Measurements from ENCODE around the gene NELL1.

Gene NELL1

DNA sequence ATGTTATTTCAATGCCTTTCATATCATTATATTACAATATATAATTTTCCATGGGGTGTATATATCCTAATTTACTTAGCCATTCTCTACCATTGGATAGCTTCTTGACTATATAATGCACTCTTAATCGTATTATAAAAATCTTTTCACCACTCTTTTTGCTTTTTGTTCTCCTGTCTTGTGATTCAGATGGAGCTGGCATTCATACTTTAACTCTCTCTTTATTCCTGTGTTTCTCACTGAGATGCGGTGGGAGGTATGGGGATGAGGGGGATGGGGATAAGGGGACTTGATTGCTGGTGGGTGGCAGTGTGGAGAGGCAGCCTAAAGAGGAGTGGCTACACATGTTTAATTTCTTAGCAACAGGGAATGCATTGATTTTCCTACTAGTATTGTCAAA, 105.9 kb downstream of the NELL1 start:
- Histone ChIP-seq H3K9me3 (replicated peaks; ENCODE audit: low read length) (no peaks in the 10 kb centered on the region), H3K27me3 (ENCODE audit: control insufficient read depth, insufficient read depth, low read length) (no peaks in the 10 kb centered on the region), H3K9ac (ENCODE audit: low read depth, low read length) (no peak overlapping the region), H3K4me3 (ENCODE audit: low read length) (no peak overlapping the region), H3K4me1 (ENCODE audit: control insufficient read depth, insufficient read depth, low read length) (no peaks in the 10 kb centered on the region), H3K36me3 (ENCODE audit: insufficient read depth, low read length) (no peaks in the 10 kb centered on the region), H3K4me2 (ENCODE audit: low read length) (no peak overlapping the region)

DNA sequence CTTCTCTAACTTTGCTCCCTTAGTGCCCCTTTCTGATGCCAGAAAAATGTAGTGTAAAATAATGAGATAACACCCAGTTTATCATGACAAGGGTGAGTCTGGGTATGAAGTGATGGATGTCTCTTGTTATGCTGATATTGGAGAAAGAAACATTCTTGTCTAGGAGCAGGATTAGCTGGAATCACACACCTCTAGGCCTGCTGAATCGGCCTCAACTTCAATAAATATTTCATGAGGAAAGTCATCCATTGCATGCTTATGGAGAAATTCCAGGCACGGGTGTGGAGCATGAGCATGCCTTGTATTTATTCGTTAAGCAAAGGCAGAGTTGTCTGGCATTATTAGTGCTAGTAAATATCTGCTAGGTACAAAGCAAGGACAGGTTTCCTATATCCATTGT, 113.4 kb downstream of the NELL1 start:
- no peak overlapping the region for H3K4me3 ChIP-seq (ENCODE audit: low read length)
- no peaks in the 10 kb centered on the region for H3K36me3 ChIP-seq (ENCODE audit: insufficient read depth, low read length)
- H3K27me3 ChIP-seq (ENCODE audit: control insufficient read depth, insufficient read depth, low read length): no peaks in the 10 kb centered on the region
- H3K9ac ChIP-seq (ENCODE audit: low read depth, low read length): no peak overlapping the region
- no peak overlapping the region for H3K4me2 ChIP-seq (ENCODE audit: low read length)
- H3K9me3 ChIP-seq (replicated peaks; ENCODE audit: low read length): no peaks in the 10 kb centered on the region
- no peaks in the 10 kb centered on the region for H3K4me1 ChIP-seq (ENCODE audit: control insufficient read depth, insufficient read depth, low read length)

DNA sequence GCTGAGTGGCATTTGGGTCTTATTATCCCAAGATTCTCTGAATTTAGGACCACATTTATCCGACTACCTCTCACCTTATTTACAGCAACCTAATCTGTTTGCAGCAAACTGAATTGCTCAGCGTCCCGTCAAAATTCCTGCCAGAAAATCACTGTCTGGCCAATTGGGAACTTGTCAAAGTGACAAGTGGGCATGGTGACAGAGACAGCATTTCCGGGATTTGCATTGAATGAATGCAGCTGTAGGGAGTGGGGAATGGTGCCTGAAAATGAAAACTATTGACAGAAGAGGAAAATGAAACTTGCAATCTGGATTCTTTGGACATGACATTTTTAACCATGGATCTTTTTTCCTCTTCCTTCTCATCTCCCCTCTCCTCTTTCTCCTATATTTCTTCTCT, 113.8 kb downstream of the NELL1 start:
- Histone ChIP-seq H3K4me3 (ENCODE audit: low read length) (no peak overlapping the region), H3K9ac (ENCODE audit: low read depth, low read length) (no peak overlapping the region), H3K4me2 (ENCODE audit: low read length) (no peak overlapping the region), H3K27me3 (ENCODE audit: control insufficient read depth, insufficient read depth, low read length) (no peaks in the 10 kb centered on the region), H3K4me1 (ENCODE audit: control insufficient read depth, insufficient read depth, low read length) (no peaks in the 10 kb centered on the region), H3K36me3 (ENCODE audit: insufficient read depth, low read length) (no peaks in the 10 kb centered on the region), H3K9me3 (replicated peaks; ENCODE audit: low read length) (no peaks in the 10 kb centered on the region)

DNA sequence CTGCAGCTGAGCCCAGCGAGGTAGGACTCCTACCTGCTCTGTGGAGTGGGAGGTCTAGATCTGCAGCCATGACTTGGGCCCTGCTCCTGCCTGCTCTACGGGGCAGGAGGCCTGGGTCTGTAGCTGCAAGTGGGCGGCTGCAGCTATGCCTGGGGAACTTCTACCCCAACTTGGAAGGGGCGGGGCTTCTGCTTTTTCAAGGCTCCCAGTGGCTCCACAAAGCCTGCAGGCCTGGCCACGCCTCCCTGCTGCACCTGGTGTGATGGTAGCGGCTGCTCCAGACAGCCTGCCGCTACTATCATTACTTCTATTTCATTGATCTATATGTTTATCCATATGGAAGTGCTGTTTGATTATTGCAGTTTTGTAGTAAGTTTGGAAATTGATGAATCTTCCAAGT, 121.2 kb downstream of the NELL1 start:
- Histone ChIP-seq H3K36me3 (ENCODE audit: insufficient read depth, low read length) (no peaks in the 10 kb centered on the region), H3K4me3 (ENCODE audit: low read length) (no peak overlapping the region), H3K9me3 (replicated peaks; ENCODE audit: low read length) (no peaks in the 10 kb centered on the region), H3K9ac (ENCODE audit: low read depth, low read length) (no peak overlapping the region), H3K4me2 (ENCODE audit: low read length) (no peak overlapping the region), H3K27me3 (ENCODE audit: control insufficient read depth, insufficient read depth, low read length) (no peaks in the 10 kb centered on the region), H3K4me1 (ENCODE audit: control insufficient read depth, insufficient read depth, low read length) (no peaks in the 10 kb centered on the region)

DNA sequence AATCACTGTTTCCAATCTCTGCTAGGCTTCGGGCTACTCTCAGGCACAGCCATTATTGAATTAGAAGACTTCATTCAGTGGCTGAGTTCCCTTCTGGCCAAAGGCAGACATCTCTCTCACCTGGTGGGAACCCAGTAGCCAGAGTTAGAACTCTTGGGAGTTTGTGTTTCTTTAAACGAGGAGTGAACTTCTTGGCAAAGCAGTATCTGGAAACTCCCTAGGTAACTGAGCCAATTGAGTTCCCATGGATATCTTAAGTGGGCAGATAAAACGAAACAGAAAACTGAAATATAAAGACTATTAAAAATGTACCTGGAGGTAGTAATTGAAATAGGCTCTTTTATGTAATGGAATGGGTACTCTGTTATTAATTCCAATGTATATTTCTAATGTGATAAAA, 125.6 kb downstream of the NELL1 start:
- Histone ChIP-seq H3K9ac (ENCODE audit: low read depth, low read length) (no peak overlapping the region), H3K9me3 (replicated peaks; ENCODE audit: low read length) (peaks cover 2% of the 10 kb centered on the region), H3K4me2 (ENCODE audit: low read length) (no peak overlapping the region), H3K4me1 (ENCODE audit: control insufficient read depth, insufficient read depth, low read length) (no peaks in the 10 kb centered on the region), H3K4me3 (ENCODE audit: low read length) (no peak overlapping the region), H3K27me3 (ENCODE audit: control insufficient read depth, insufficient read depth, low read length) (no peaks in the 10 kb centered on the region), H3K36me3 (ENCODE audit: insufficient read depth, low read length) (no peaks in the 10 kb centered on the region)

DNA sequence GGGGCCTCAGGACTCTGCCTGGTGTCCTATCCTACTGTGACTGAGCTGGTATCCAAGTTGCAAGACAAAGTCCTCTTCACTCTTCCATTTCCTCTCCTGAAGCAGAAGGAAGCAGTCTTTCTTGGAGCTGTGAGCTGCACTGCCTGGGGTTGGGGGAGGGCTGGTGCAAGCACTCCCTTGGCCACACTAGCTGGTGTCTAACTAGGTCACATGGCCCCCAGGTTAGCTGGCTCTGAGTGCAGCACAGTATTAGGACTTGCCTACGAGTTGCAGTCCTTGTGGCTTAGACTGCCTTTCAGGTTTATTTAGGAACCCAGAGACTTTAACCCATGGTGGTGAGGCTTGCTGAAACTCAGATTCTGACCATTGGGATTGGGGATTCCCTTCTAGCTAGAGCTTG, 138.9 kb downstream of the NELL1 start:
- Histone ChIP-seq H3K4me2 (ENCODE audit: low read length) (no peak overlapping the region), H3K4me1 (ENCODE audit: control insufficient read depth, insufficient read depth, low read length) (no peaks in the 10 kb centered on the region), H3K9ac (ENCODE audit: low read depth, low read length) (no peak overlapping the region), H3K4me3 (ENCODE audit: low read length) (no peak overlapping the region), H3K27me3 (ENCODE audit: control insufficient read depth, insufficient read depth, low read length) (no peaks in the 10 kb centered on the region), H3K36me3 (ENCODE audit: insufficient read depth, low read length) (no peaks in the 10 kb centered on the region), H3K9me3 (replicated peaks; ENCODE audit: low read length) (peaks cover 9% of the 10 kb centered on the region)

DNA sequence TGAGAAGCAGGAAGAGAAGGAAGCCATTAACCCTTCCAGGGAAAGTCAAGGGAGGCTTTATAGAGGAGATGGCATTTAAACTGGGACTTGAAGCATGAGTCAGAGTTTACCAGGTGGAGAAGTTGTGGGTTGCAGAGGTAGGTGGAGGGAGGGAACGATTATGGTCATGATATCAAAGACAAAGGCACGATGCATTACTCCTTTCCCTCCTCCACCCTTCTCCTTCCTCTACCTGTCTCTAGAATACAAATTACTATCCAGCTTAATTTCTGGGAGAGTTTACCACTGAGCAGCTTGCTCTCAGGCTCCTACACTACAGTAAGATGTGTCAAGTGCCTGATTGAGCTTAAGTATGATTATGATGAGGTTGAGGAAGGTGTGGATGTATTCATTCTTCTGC, 151.7 kb downstream of the NELL1 start:
- Histone ChIP-seq H3K36me3 (ENCODE audit: insufficient read depth, low read length) (no peaks in the 10 kb centered on the region), H3K9ac (ENCODE audit: low read depth, low read length) (no peak overlapping the region), H3K4me1 (ENCODE audit: control insufficient read depth, insufficient read depth, low read length) (no peaks in the 10 kb centered on the region), H3K4me2 (ENCODE audit: low read length) (no peak overlapping the region), H3K27me3 (ENCODE audit: control insufficient read depth, insufficient read depth, low read length) (no peaks in the 10 kb centered on the region), H3K4me3 (ENCODE audit: low read length) (no peak overlapping the region), H3K9me3 (replicated peaks; ENCODE audit: low read length) (no peaks in the 10 kb centered on the region)

DNA sequence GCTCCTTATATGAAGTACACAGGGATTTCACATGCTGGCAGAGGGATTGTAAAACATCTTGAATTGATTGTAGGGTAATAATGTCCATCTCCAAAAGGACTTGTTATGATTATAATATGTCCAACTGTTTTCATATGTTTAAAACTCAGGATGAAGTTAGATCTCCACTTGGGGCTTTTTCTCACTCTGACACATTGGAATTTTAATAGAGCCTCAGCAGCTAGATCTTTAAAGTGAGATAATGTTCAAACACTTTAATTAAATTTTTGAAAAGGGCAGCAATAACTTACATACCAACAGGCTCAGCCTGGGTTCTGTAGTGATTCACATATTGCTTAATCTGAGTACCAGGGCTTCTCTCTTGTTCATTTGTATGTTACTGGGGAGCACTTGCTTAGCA, 152.1 kb downstream of the NELL1 start:
- no peaks in the 10 kb centered on the region for H3K4me1 ChIP-seq (ENCODE audit: control insufficient read depth, insufficient read depth, low read length)
- H3K9ac ChIP-seq (ENCODE audit: low read depth, low read length): no peak overlapping the region
- no peak overlapping the region for H3K4me2 ChIP-seq (ENCODE audit: low read length)
- H3K27me3 ChIP-seq (ENCODE audit: control insufficient read depth, insufficient read depth, low read length): no peaks in the 10 kb centered on the region
- H3K36me3 ChIP-seq (ENCODE audit: insufficient read depth, low read length): no peaks in the 10 kb centered on the region
- H3K9me3 ChIP-seq (replicated peaks; ENCODE audit: low read length): no peaks in the 10 kb centered on the region
- H3K4me3 ChIP-seq (ENCODE audit: low read length): no peak overlapping the region

DNA sequence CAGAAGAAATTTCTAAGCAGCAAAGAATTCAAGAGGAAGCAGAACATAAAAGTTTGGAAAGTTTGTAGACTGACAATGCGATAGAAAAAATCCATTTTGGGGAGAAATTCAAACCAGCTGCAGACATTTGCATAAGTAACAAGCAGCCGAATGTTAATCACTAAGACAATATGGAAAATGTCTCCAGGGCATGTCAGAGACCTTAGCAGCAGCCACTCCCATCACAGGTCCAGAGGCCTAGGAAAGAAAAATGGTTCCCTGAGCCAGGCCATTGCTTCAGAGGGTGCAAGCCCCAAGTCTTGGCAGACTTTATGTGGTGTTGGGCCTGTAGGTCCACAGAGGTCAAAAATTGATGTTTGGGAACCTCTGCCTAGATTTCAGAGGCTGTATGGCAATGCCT, 155.4 kb downstream of the NELL1 start:
- no peak overlapping the region for H3K4me2 ChIP-seq (ENCODE audit: low read length)
- H3K4me3 ChIP-seq (ENCODE audit: low read length): no peak overlapping the region
- no peaks in the 10 kb centered on the region for H3K9me3 ChIP-seq (replicated peaks; ENCODE audit: low read length)
- no peaks in the 10 kb centered on the region for H3K4me1 ChIP-seq (ENCODE audit: control insufficient read depth, insufficient read depth, low read length)
- H3K36me3 ChIP-seq (ENCODE audit: insufficient read depth, low read length): no peaks in the 10 kb centered on the region
- no peaks in the 10 kb centered on the region for H3K27me3 ChIP-seq (ENCODE audit: control insufficient read depth, insufficient read depth, low read length)
- no peak overlapping the region for H3K9ac ChIP-seq (ENCODE audit: low read depth, low read length)

DNA sequence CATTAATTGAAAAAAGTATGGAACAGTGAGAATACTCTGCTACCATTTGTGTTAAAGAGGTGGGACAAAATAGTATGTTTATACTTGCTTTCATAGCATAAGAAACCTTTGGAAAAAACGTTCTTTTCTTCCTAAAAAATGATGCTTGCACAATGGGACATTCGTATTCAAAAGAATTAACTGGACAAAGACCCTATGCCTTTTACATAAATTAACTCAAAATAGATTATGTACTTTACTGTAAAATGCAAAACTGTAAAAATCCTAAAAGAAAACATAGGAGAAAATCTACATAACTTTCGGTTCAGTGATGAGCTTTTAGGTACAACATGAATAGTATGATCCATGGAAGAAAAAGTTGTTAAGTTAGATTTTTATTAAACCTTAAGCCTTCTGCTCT, 166.2 kb downstream of the NELL1 start:
- no peak overlapping the region for H3K9ac ChIP-seq (ENCODE audit: low read depth, low read length)
- no peak overlapping the region for H3K4me3 ChIP-seq (ENCODE audit: low read length)
- H3K27me3 ChIP-seq (ENCODE audit: control insufficient read depth, insufficient read depth, low read length): no peaks in the 10 kb centered on the region
- no peaks in the 10 kb centered on the region for H3K9me3 ChIP-seq (replicated peaks; ENCODE audit: low read length)
- no peaks in the 10 kb centered on the region for H3K36me3 ChIP-seq (ENCODE audit: insufficient read depth, low read length)
- no peaks in the 10 kb centered on the region for H3K4me1 ChIP-seq (ENCODE audit: control insufficient read depth, insufficient read depth, low read length)
- no peak overlapping the region for H3K4me2 ChIP-seq (ENCODE audit: low read length)

DNA sequence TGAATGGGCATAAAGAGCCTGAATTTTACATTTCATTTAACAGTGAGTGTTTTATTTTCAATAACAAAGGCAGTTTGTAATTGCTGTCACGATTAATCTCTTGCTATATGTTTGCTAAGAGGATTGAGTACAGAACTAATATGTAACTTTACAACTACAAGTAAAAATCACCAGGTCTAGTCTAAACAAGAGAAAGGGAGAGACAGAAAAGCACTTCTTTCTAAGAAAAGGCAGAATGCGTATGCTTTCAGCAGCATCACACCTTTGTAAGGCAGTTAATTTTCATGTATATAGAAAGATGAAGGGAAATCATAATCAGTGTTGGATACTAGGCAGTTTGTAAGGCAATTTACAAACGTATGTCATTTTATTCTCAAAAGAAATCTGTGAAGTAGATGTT, 169.8 kb downstream of the NELL1 start:
- Histone ChIP-seq H3K36me3 (ENCODE audit: insufficient read depth, low read length) (no peaks in the 10 kb centered on the region), H3K9me3 (replicated peaks; ENCODE audit: low read length) (no peaks in the 10 kb centered on the region), H3K9ac (ENCODE audit: low read depth, low read length) (no peak overlapping the region), H3K4me1 (ENCODE audit: control insufficient read depth, insufficient read depth, low read length) (no peaks in the 10 kb centered on the region), H3K4me3 (ENCODE audit: low read length) (no peak overlapping the region), H3K4me2 (ENCODE audit: low read length) (no peak overlapping the region), H3K27me3 (ENCODE audit: control insufficient read depth, insufficient read depth, low read length) (no peaks in the 10 kb centered on the region)

DNA sequence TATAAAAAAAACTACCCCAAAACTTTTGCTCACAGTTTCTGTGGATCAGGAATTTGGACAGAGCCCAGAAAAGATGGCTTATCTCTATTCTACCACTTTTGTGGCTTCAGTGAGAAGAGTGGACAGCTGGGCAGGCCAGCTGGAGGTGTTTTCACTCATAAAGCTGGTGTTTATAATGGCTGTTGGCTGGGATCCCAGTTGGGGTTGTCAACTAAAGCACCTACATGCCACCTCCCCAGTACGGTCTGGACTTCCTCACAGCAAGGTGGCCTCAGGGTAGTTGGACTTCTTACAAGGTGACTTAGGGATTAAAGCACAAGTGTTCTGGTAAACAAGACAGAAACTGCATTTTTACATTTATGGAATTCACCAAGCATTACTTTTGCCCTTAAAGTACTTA, 171.0 kb downstream of the NELL1 start:
- Histone ChIP-seq H3K27me3 (ENCODE audit: control insufficient read depth, insufficient read depth, low read length) (no peaks in the 10 kb centered on the region), H3K9me3 (replicated peaks; ENCODE audit: low read length) (no peaks in the 10 kb centered on the region), H3K4me1 (ENCODE audit: control insufficient read depth, insufficient read depth, low read length) (no peaks in the 10 kb centered on the region), H3K4me2 (ENCODE audit: low read length) (no peak overlapping the region), H3K36me3 (ENCODE audit: insufficient read depth, low read length) (no peaks in the 10 kb centered on the region), H3K9ac (ENCODE audit: low read depth, low read length) (no peak overlapping the region), H3K4me3 (ENCODE audit: low read length) (no peak overlapping the region)

DNA sequence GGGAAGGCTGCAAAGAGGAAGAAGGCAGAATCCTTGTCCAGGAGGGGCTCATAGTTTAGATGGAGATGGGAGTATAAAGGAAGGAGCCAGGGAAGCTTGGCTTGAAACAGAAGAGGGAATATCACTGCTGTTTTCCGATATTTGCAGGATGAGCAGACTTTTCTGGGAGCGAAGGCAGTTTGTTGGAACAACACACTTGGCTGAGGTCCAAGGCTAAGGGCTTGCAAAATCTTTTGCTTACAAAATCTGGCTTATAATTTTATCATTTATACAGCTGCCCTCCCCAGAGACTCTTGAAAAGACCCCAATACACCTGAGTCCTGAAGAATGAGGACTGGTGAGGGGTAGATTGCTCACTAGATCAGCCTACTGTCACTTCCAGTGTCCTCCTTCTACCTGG, 174.8 kb downstream of the NELL1 start:
- no peaks in the 10 kb centered on the region for H3K4me1 ChIP-seq (ENCODE audit: control insufficient read depth, insufficient read depth, low read length)
- no peak overlapping the region for H3K4me3 ChIP-seq (ENCODE audit: low read length)

More for the DNA sequence above, 174.8 kb downstream of the NELL1 start:
- Histone ChIP-seq H3K9me3 (replicated peaks; ENCODE audit: low read length) (peaks cover 3% of the 10 kb centered on the region), H3K27me3 (ENCODE audit: control insufficient read depth, insufficient read depth, low read length) (no peaks in the 10 kb centered on the region), H3K4me2 (ENCODE audit: low read length) (no peak overlapping the region), H3K36me3 (ENCODE audit: insufficient read depth, low read length) (no peaks in the 10 kb centered on the region), H3K9ac (ENCODE audit: low read depth, low read length) (no peak overlapping the region)
